Calu3 (cell line): ENCODE measurements around the gene SP6. TPM values are rescaled to one million over a fixed set of nuclear protein-coding genes. Genes with fewer than 3 reads are reported as not detected.

Experiments used
- BruUV-seq: library from RNA; stranded (reverse); fragments of 400-500 nt; replicated peaks from 2 replicates; lab custom pipeline; 2021; lab: Mats Ljungman, UMichigan
- CTCF ChIA-PET: fragments of 300-600 bp; sonication (Branson Sonifier 250); formaldehyde crosslinking; loops from one replicate; lab custom pipeline; 2022; ENCODE audit warnings: antibody characterized with exemption; lab: Charles Lee
- DNase-seq: peaks from one replicate; pipeline ENCODE4 v3.0.0; 2022
- H3K27ac Mint-ChIP-seq: one replicate; pipeline ENCODE4 v1.8.0; 2022; ENCODE audit warnings: mixed read lengths; ENCODE audit not compliant: unreplicated experiment
- H3K27me3 Mint-ChIP-seq: one replicate; pipeline ENCODE4 v1.8.0; 2022; ENCODE audit warnings: mixed read lengths; ENCODE audit not compliant: unreplicated experiment
- H3K36me3 Mint-ChIP-seq: one replicate; pipeline ENCODE4 v1.8.0; 2022; ENCODE audit warnings: mild to moderate bottlenecking, moderate library complexity, mixed read lengths; ENCODE audit not compliant: insufficient read depth, unreplicated experiment
- H3K4me1 Mint-ChIP-seq: one replicate; pipeline ENCODE4 v1.8.0; 2022; ENCODE audit warnings: mild to moderate bottlenecking, low read depth, mixed read lengths; ENCODE audit not compliant: unreplicated experiment
- H3K4me3 Mint-ChIP-seq: one replicate; pipeline ENCODE4 v1.8.0; 2022; ENCODE audit warnings: mild to moderate bottlenecking, low read depth, moderate library complexity, mixed read lengths; ENCODE audit not compliant: unreplicated experiment
- H3K9me3 Mint-ChIP-seq: one replicate; pipeline ENCODE4 v1.8.0; 2022; ENCODE audit warnings: low read depth, mixed read lengths; ENCODE audit not compliant: unreplicated experiment
- intact Hi-C: fragments of 100-400 bp; cut with micrococcal nuclease; formaldehyde crosslinking; loops from one replicate; pipeline ENCODE4 v1.10.0; 2022; ENCODE audit not compliant: unreplicated experiment
- total RNA-seq: library from RNA; stranded (reverse); gene quantifications from 2 replicates; pipeline ENCODE4 v1.2.3, GENCODE V29; 2022
- TF ChIP-seq, protein P1 (sequence below): fragments of 200-600 bp; IDR thresholded peaks from one replicate; pipeline ENCODE4 v1.8.0; 2022; ENCODE audit warnings: antibody characterized with exemption; ENCODE audit not compliant: unreplicated experiment

The SP6 gene
- total RNA-seq, 1 experiment from 2014 or later = 1.1 TPM

DNA sequence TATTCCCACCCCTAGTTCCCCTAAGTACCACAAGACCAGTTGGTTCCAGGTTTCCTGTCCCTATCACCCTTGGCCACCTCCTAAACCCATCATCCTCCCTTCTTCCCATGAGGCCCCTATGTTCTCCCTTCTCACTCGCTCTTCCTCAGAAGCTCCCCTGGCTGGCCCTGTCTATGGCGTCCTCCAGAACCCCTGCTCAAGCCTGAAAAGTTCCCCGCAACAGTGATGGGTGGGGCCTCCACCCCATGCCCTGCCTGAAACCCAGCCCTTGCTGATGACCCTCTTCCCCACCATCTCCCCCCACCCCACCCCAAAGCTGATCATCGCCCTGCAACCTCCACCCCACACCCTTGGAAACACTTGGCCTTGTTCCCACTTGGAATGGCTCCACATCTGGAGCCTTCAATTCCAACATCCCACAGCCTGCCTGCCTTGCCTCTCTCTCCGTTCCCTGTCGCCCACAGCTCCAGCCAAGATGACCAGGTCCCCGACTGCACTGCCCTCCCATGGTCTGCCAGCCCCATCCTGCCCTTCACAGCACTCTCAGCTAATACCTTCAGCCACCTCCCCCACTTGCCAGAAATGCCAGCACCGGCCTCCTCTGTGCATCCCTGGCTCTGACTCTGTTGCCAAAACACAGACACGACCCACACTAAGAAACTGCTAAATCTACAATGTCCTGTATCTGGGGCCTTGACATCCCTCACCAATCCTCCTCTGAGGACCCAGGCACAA is 39.9 kb downstream of the SP6 start:
- intact Hi-C loops = no loop called here
- H3K9me3 Mint-ChIP-seq = no peaks in the 10 kb centered on the region
- no peak for DNase-seq
- CTCF ChIA-PET = interaction anchor here (0.7 kb wide), 1 partner anchor 78 kb away, joined by 4 read pairs; the partner anchor contains the start of gene TBX21
- TF ChIP-seq, protein P1, sequence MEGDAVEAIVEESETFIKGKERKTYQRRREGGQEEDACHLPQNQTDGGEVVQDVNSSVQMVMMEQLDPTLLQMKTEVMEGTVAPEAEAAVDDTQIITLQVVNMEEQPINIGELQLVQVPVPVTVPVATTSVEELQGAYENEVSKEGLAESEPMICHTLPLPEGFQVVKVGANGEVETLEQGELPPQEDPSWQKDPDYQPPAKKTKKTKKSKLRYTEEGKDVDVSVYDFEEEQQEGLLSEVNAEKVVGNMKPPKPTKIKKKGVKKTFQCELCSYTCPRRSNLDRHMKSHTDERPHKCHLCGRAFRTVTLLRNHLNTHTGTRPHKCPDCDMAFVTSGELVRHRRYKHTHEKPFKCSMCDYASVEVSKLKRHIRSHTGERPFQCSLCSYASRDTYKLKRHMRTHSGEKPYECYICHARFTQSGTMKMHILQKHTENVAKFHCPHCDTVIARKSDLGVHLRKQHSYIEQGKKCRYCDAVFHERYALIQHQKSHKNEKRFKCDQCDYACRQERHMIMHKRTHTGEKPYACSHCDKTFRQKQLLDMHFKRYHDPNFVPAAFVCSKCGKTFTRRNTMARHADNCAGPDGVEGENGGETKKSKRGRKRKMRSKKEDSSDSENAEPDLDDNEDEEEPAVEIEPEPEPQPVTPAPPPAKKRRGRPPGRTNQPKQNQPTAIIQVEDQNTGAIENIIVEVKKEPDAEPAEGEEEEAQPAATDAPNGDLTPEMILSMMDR = no peak
- no TSS peak for BruUV-seq
- no peaks in the 10 kb centered on the region for H3K27me3 Mint-ChIP-seq
- peaks cover 34% of the 10 kb centered on the region for H3K4me1 Mint-ChIP-seq
- peaks cover 43% of the 10 kb centered on the region for H3K36me3 Mint-ChIP-seq
- H3K27ac Mint-ChIP-seq = peak overlapping the region; percentile 61
- H3K4me3 Mint-ChIP-seq = no peak overlapping the region

DNA sequence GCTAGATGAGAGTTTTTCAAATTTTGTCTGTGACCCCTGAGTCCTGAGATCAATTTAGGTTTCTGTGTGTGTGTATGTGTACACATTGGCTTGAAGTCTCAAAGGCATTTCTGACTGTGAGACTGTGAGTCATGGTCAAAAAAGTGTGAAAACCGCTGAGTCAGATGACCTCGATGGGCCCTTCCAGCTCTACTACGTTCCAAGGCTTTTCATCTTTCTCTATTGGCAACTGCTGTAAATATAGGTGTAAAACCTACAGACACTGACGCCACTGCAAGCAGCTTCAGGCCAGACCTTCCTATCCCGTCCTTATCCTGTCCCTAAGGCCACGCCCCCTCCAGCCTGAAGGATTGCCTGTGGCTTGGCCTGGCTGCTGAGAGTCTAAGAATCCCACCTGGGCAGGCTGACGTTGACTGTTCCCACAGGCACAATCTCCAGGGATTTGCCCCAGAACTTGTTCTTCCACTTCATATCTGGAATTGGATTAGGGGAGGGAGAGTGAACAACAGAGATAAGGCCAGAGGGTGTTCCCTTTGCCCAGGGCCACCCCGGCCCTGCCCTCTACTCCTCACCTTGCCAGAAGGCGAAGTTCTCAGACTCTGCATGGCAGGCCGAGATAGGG is 40.7 kb downstream of the SP6 start:
- TF ChIP-seq, protein P1 = no peak
- H3K27ac Mint-ChIP-seq = peak overlapping the region; percentile 61
- peaks cover 43% of the 10 kb centered on the region for H3K36me3 Mint-ChIP-seq
- BruUV-seq = no TSS peak
- H3K9me3 Mint-ChIP-seq = no peaks in the 10 kb centered on the region
- peak overlapping the region; percentile 26 for H3K4me3 Mint-ChIP-seq
- H3K4me1 Mint-ChIP-seq = peaks cover 34% of the 10 kb centered on the region
- CTCF ChIA-PET = interaction anchor here (0.6 to 0.7 kb wide), 2 partner anchors 11 to 831 kb away, joined by 3 to 6 read pairs; partner anchors contain the start of genes OSBPL7 and RPRML
- no peaks in the 10 kb centered on the region for H3K27me3 Mint-ChIP-seq
- intact Hi-C loops = no loop called here
- DNase-seq = peak; percentile 81

DNA sequence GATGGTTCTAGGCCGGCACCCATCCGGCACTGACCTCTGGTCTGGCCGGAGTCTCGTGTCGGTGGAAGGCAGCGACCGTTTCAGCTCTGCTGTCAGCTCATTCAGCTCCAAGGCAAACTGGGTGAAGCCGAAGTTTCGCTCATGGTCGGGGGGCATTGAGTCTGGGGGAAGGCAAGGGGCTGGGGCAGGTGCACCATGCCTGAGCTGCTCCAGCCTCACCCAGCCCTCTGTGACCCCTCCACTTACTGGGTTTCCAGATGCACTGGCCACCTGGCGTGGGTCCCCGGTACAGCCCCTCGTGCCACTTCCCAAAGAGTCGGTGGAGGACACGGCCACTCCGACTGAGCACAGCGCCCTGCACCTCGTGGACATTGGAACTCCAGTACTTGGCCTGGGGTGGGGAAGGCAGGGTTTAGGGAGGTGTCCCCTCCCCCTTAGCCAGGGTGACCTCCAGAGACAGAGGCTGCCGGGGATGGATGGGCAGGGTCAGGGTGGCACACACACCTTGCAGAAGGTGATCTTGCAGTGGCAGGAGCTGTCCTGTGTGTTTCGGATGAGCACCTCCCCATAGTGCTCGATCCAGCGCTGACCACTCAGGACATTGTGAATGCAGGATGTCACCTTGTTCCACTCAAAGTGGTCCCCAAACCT is 42.0 kb downstream of the SP6 start:
- no peak for DNase-seq
- CTCF ChIA-PET = no interaction called here
- Mint-ChIP-seq H3K27me3 (peaks cover 10% of the 10 kb centered on the region), H3K4me1 (peaks cover 34% of the 10 kb centered on the region), H3K27ac (no peak overlapping the region), H3K9me3 (no peaks in the 10 kb centered on the region), H3K4me3 (no peak overlapping the region), H3K36me3 (peaks cover 43% of the 10 kb centered on the region)
- intact Hi-C loops = no loop called here
- BruUV-seq = no TSS peak
- TF ChIP-seq, protein P1 = no peak

DNA sequence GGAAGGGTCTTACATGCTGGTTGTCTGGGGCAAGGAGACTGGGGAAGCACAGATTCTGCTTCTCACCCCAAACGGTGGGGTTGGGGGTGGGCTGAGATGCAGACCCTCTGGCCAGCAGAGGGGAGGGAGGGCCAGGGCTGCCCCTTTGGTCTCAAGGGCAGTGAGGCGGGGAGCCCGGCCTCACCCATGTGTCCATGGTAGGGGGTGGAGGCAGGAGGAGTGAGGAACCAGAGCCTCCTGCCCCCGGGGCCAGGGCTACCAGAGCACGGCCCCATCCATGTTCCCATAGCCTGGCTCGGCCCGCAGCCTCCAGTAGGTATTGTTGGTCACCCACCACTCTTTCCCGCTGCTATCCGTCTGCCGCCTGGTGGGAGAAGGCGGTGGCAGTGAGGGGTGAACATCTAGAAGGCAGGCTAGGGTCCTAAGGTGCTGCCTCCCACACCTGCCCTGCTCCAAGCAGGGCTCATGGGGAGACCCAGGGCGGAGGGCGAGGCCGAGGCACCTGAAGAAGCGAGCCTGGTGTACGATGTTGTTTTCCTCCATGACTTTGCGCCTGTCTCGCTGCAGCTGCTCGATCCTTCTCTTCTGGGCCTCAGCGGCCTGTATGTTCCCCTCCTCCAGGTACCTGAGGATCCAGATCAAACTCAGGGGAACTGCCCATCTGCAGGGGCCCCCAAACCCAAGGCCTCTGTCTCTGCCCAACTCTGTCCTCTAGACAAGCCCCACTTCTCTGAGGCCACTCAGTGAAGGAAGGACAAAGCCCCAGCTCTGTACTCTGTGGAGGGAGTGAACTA is 42.7 kb downstream of the SP6 start:
- no peak overlapping the region for H3K4me3 Mint-ChIP-seq
- intact Hi-C loops = no loop called here
- peaks cover 34% of the 10 kb centered on the region for H3K4me1 Mint-ChIP-seq
- BruUV-seq = no TSS peak
- CTCF ChIA-PET = no interaction called here
- TF ChIP-seq, protein P1 = no peak
- H3K9me3 Mint-ChIP-seq = no peaks in the 10 kb centered on the region
- DNase-seq = no peak
- H3K36me3 Mint-ChIP-seq = peaks cover 43% of the 10 kb centered on the region
- peaks cover 17% of the 10 kb centered on the region for H3K27me3 Mint-ChIP-seq
- no peak overlapping the region for H3K27ac Mint-ChIP-seq
